K562 (cell line): ENCODE measurements around the gene ZNF165.
A peak's percentile ranks its signal among the peaks of the same experiment; 100 is the strongest.

Source experiments
- CREB1 ChIP-seq, 2 experiments: sonication (generic) in 1 of 2; formaldehyde crosslinking in 1 of 2; IDR thresholded peaks; 2 replicates each; pipeline versions ENCODE4 v1.6.1 to v1.8.0; 2012 to 2022; ENCODE audit warnings: inconsistent platforms in 1 of 2, mild to moderate bottlenecking in 1 of 2, missing genetic modification reagents in 1 of 2, moderate library complexity in 1 of 2
- MAX ChIP-seq: sonication (generic); formaldehyde crosslinking; IDR thresholded peaks from 2 replicates; pipeline ENCODE4 v1.9.0; 2022; ENCODE audit warnings: mild to moderate bottlenecking, missing genetic modification reagents
- MYC ChIP-seq, 2 experiments: fragments of 250-450 bp in 1 of 2; sonication (Bioruptor Pico) in 1 of 2; IDR thresholded peaks; 2 replicates each; pipeline versions ENCODE4 v1.5.1 to v1.6.1; 2012 to 2021; ENCODE audit warnings: low read depth in 2 of 2, borderline replicate concordance in 1 of 2, improper control_type of control experiment in 1 of 2, low read length in 1 of 2, mild to moderate bottlenecking in 1 of 2, moderate library complexity in 1 of 2
- NR2C2 ChIP-seq, 2 experiments: fragments of 200-800 bp in 1 of 2; sonication (Bioruptor generic) in 1 of 2; sonication (generic) in 1 of 2; formaldehyde crosslinking in 1 of 2; IDR thresholded peaks; 2 replicates each; pipeline versions ENCODE4 v1.6.1 to v1.8.0; 2016 to 2022; ENCODE audit warnings: mild to moderate bottlenecking in 1 of 2, missing compliant biosample characterization in 1 of 2, missing genetic modification characterization in 1 of 2, missing genetic modification reagents in 1 of 2
- NRF1 ChIP-seq, 2 experiments: fragments of 450-650 bp; IDR thresholded peaks in 1 of 2; conservative IDR thresholded peaks in 1 of 2; 2 replicates each; pipeline ENCODE4 v1.6.1; 2014; ENCODE audit warnings: mild to moderate bottlenecking in 2 of 2
- ZBTB1 ChIP-seq: sonication (generic); formaldehyde crosslinking; IDR thresholded peaks from 2 replicates; pipeline ENCODE4 v1.8.1; 2023; ENCODE audit warnings: missing genetic modification reagents, low read depth, mild to moderate bottlenecking, borderline replicate concordance
- ZFP1 ChIP-seq: fragments of 450-650 bp; formaldehyde crosslinking; IDR thresholded peaks from 2 replicates; pipeline ENCODE4 v1.4.0; 2020; ENCODE audit warnings: mild to moderate bottlenecking, mixed read lengths

- TF ChIP-seq CREB1 (IDR thresholded peaks at IDR 0.05) (peak; percentile 61; the same call in 1 of the 2 replicates), CREB1 (CRISPR knock-in tag; IDR thresholded peaks at IDR 0.05) (peak; percentile 66; the same call in 1 of the 2 replicates), MYC (IDR thresholded peaks at IDR 0.05; ENCODE audit: low read depth, low read length) (peak; percentile 82), MYC (CRISPR knock-in tag; IDR thresholded peaks at IDR 0.05; ENCODE audit: borderline replicate concordance, low read depth) (peak; percentile 76; the same call in 1 of the 2 replicates), MAX (peak; percentile 66), NRF1 (conservative IDR thresholded peaks at IDR 0.05 in 1 of 2, IDR thresholded peaks at IDR 0.05 in 1 of 2) (peak; percentile 73 to 79), NR2C2 (CRISPR knock-in tag; IDR thresholded peaks at IDR 0.05) (peak; percentile 54; the same call in 1 of the 2 replicates), NR2C2 (tag; IDR thresholded peaks at IDR 0.05) (peak; percentile 56; the same call in 1 of the 2 replicates), ZBTB1 (peak; percentile 53; the same call in 1 of the 2 replicates), ZFP1 (CRISPR knock-in tag) (0 out of 2 replicates have a peak, but pooled peaks have one; percentile 23)
These were observed 24.2 kb downstream of the ZNF165 start for GRCh38 chr6:28104392-28105244.
